NT2/D1 (cell line): ENCODE results near the gene MT1G.
"Not testable (repeated sequence)": the region's sequence is repeated elsewhere in the genome, so short reads cannot be mapped to it uniquely, and the experiment has no call there.

Source experiments
- SUZ12 ChIP-seq: IDR thresholded peaks from 2 replicates; pipeline ENCODE4 v1.6.1; 2011; ENCODE audit not compliant: insufficient read length, insufficient read depth; ENCODE audit errors: extremely low read depth
- YY1 ChIP-seq: IDR thresholded peaks from 2 replicates; pipeline ENCODE4 v1.6.1; 2011; ENCODE audit not compliant: insufficient read length, insufficient read depth
- ZNF274 ChIP-seq: IDR thresholded peaks from 2 replicates; pipeline ENCODE4 v1.6.1; 2011; ENCODE audit warnings: mild to moderate bottlenecking, low read depth, low read length

DNA sequence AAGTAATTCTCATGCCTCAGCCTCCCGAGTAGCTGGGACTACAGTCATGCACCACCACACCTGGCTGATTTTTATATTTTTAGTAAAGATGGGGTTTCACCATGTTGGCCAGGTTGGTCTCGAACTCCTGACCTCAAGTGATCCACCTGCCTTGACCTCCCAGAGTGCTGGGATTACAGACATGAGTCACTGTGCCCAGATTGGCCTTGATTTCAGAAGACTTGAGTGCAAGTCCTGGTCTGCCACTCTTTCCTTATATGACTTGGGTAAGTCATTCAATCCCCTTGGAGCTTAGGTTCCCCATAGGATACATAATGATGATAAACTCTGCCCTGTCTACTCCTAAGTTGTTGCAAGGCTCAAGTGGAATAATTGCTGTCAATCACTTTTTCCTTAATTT lies 49.7 kb upstream of the MT1G start:
- TF ChIP-seq ZNF274, YY1, SUZ12: not testable (repeated sequence)
